ENCODE data around the gene ACTA1.
"Not testable (repeated sequence)": the region's sequence is repeated elsewhere in the genome, so short reads cannot be mapped to it uniquely, and the experiment has no call there.

Gene ACTA1

DNA sequence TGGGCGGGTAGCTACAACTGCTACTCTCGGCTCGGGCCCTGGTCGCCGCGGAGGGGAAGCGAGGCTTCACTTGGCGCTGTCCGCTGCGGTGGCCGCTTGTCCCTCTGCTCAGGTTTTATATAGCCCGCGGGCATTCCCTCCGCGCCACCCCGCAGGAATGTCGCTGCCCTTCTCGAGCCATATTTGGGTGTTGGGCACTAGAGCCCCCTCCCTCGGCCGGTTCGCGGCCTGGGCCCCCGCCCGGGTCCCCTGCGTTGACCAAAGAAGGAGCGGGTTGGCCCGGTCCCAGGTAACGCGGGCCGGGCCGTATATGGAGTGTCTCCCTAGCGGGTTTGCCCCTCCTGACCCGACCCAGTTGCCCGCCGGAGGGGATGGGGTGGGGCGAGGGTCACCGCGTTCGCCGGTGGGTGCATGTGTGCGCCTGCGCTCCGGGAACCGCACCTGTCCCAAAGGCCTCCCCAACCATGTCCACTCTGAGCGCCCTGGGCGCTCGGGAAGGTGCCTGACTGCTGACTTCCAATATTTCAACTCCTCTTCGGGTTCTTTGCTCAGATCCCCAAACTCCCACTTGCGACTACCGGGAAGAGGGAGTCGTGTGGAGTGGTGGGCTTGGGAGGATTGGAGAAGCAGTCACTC lies at the start of gene ACTA1:
Gene ACTA1, minus strand, starts transcription at position 90 of the 636 bp plus-strand sequence. CDS start 979 bp downstream, outside the sequence.
- Histone ChIP-seq H3K36me3 (ENCODE audit: control insufficient read depth, insufficient read depth, low read length) (no peaks in the 10 kb centered on the region), H3K9ac (ENCODE audit: low read length) (no peak within 1 kb of the TSS), H3K27ac (ENCODE audit: low read depth, low read length) (no peak within 1 kb of the TSS), H3K27me3 (ENCODE audit: control insufficient read depth, insufficient read depth, low read length) (peaks cover 43% of the 10 kb centered on the region), H3K4me3 (ENCODE audit: low read length) (no peak within 1 kb of the TSS), H3K4me1 (ENCODE audit: control insufficient read depth, insufficient read depth, low read length) (peaks cover 7% of the 10 kb centered on the region)

GRCh38 chr1:229482511-229482910 lies 48.6 kb upstream of the ACTA1 start:
- H3K9ac ChIP-seq (ENCODE audit: low read length): no peak overlapping the region

DNA sequence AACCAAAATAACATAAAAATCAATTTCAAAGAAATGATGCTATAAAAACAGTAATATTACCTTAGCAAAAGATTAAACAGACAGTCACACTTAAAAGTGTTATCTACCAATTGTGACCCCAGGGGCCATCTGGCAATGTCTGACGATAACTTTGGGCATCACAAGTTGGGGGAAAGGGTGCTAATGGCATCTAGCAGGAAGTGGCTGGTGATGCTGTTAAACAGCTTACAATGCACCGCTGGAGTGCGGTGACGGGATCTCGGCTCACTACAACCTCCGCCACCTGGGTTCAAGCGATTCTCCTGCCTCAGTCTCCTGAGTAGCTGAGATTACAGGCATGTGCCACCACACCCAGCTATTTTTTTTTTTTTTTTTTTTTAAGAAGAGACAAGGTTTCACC lies 46.6 kb upstream of the ACTA1 start:
- Histone ChIP-seq H3K9ac (ENCODE audit: low read length) (no peak overlapping the region), H3K36me3 (ENCODE audit: control insufficient read depth, insufficient read depth, low read length) (peaks cover 24% of the 10 kb centered on the region), H3K4me3 (ENCODE audit: low read length) (no peak overlapping the region), H3K4me1 (ENCODE audit: control insufficient read depth, insufficient read depth, low read length) (peaks cover 3% of the 10 kb centered on the region), H3K27ac (ENCODE audit: low read depth, low read length) (no peak overlapping the region), H3K27me3 (ENCODE audit: control insufficient read depth, insufficient read depth, low read length) (no peaks in the 10 kb centered on the region)

More at GRCh38 chr1:229482511-229482910, 48.6 kb upstream of the ACTA1 start:
- Histone ChIP-seq H3K27ac (ENCODE audit: low read depth, low read length) (no peak overlapping the region), H3K4me1 (ENCODE audit: control insufficient read depth, insufficient read depth, low read length) (peaks cover 3% of the 10 kb centered on the region), H3K36me3 (ENCODE audit: control insufficient read depth, insufficient read depth, low read length) (peaks cover 32% of the 10 kb centered on the region), H3K4me3 (ENCODE audit: low read length) (no peak overlapping the region), H3K27me3 (ENCODE audit: control insufficient read depth, insufficient read depth, low read length) (no peaks in the 10 kb centered on the region)

DNA sequence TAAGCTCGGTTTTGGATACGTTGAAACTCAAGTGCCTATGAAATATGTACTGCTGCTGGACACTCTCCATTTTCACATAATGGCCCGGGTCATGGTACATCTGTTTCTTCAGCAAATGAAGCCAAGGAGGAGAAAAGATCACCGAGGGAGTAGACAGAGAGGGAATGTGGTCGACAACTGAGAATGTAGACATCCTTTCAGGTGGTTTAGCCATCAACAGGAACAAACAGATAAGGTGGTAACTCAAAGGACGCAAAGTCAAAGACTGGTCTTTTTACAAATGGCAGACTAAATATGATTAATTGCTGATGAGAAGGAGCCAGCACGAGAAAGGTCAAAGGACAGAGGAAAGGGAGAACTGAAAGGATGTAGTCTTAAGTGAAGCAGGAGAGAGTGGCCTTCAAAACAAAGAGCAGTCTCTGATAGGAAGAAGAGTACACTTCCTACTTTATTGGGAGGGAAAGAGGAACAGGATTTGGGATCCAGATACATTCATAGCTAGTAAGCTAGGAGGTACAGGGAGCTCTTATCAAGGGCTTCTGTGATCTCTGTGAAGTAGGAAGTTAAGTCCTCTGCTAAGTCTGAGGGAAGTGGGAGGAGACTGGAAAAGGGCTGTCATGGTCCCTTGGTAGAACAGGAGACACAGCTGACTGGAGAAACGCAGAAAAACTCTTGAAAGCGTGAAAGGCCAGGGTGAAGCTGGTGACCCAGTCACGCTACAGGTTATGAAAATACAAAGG lies 45.9 kb upstream of the ACTA1 start:
- Histone ChIP-seq H3K27me3 (ENCODE audit: control insufficient read depth, insufficient read depth, low read length) (no peaks in the 10 kb centered on the region), H3K36me3 (ENCODE audit: control insufficient read depth, insufficient read depth, low read length) (peaks cover 25% of the 10 kb centered on the region), H3K27ac (ENCODE audit: low read depth, low read length) (no peak overlapping the region), H3K4me1 (ENCODE audit: control insufficient read depth, insufficient read depth, low read length) (peaks cover 3% of the 10 kb centered on the region), H3K9ac (ENCODE audit: low read length) (no peak overlapping the region), H3K4me3 (ENCODE audit: low read length) (no peak overlapping the region)

DNA sequence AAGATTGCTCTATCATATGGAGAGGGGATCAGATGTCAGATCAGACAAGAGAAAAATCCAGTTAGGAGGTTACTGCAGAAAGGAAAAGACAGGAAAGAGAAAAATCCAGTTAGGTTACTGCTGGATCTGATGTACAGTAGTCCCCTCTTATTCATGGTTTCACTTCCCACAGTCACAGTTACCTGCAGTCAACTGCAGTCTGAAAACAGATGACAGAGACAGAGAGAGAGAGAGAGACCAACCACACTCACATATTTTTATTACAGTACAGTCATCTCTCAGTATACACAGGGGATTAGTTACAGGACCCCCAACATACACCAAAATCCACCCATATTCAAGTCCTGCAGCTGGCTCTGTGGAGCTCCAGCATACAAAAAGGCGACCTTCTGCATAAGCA lies 45.0 kb upstream of the ACTA1 start:
- Histone ChIP-seq H3K27ac (ENCODE audit: low read depth, low read length) (no peak overlapping the region), H3K4me1 (ENCODE audit: control insufficient read depth, insufficient read depth, low read length) (peaks cover 3% of the 10 kb centered on the region), H3K9ac (ENCODE audit: low read length) (no peak overlapping the region), H3K4me3 (ENCODE audit: low read length) (no peak overlapping the region), H3K27me3 (ENCODE audit: control insufficient read depth, insufficient read depth, low read length) (no peaks in the 10 kb centered on the region), H3K36me3 (ENCODE audit: control insufficient read depth, insufficient read depth, low read length) (peaks cover 24% of the 10 kb centered on the region)

GRCh38 chr1:229475859-229476258 lies 42.0 kb upstream of the ACTA1 start:
- H3K4me1 ChIP-seq (ENCODE audit: control insufficient read depth, insufficient read depth, low read length); H3K4me3 ChIP-seq (ENCODE audit: low read length); H3K9ac ChIP-seq (ENCODE audit: low read length); H3K27ac ChIP-seq (ENCODE audit: low read depth, low read length); H3K27me3 ChIP-seq (ENCODE audit: control insufficient read depth, insufficient read depth, low read length): not testable (repeated sequence)
- H3K36me3 ChIP-seq (ENCODE audit: control insufficient read depth, insufficient read depth, low read length): peaks cover 13% of the 10 kb centered on the region

GRCh38 chr1:229474509-229474908 lies 40.6 kb upstream of the ACTA1 start:
- Histone ChIP-seq H3K4me3 (ENCODE audit: low read length) (no peak overlapping the region), H3K36me3 (ENCODE audit: control insufficient read depth, insufficient read depth, low read length) (peaks cover 20% of the 10 kb centered on the region), H3K27me3 (ENCODE audit: control insufficient read depth, insufficient read depth, low read length) (no peaks in the 10 kb centered on the region), H3K9ac (ENCODE audit: low read length) (no peak overlapping the region), H3K27ac (ENCODE audit: low read depth, low read length) (no peak overlapping the region), H3K4me1 (ENCODE audit: control insufficient read depth, insufficient read depth, low read length) (no peaks in the 10 kb centered on the region)

DNA sequence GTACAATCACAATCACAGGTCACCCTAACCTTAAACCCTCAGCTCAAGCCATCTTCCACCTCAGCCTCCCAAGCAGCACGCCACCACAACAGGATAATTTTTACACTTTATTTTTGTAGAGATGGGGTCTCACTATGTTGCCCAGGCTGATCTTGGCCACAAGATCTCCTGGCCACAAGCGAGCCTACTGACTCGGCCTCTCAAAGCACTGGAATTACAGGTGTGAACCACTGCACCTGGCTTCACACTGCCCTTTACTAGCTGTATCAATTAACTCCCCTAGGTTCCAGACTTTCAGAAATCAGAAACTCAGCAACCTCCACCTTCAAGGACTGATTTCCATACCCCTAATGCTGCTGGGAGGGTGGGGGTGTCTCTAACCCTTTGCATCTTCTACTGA lies 37.3 kb upstream of the ACTA1 start:
- Histone ChIP-seq H3K4me3 (ENCODE audit: low read length) (no peak overlapping the region), H3K4me1 (ENCODE audit: control insufficient read depth, insufficient read depth, low read length) (no peaks in the 10 kb centered on the region), H3K27me3 (ENCODE audit: control insufficient read depth, insufficient read depth, low read length) (no peaks in the 10 kb centered on the region), H3K36me3 (ENCODE audit: control insufficient read depth, insufficient read depth, low read length) (peaks cover 19% of the 10 kb centered on the region), H3K9ac (ENCODE audit: low read length) (no peak overlapping the region), H3K27ac (ENCODE audit: low read depth, low read length) (no peak overlapping the region)

GRCh38 chr1:229470406-229471043 lies 36.6 kb upstream of the ACTA1 start:
- H3K36me3 ChIP-seq (ENCODE audit: control insufficient read depth, insufficient read depth, low read length): peaks cover 18% of the 10 kb centered on the region
- H3K27me3 ChIP-seq (ENCODE audit: control insufficient read depth, insufficient read depth, low read length): no peaks in the 10 kb centered on the region
- H3K4me3 ChIP-seq (ENCODE audit: low read length): no peak overlapping the region
- H3K9ac ChIP-seq (ENCODE audit: low read length): no peak overlapping the region
- no peaks in the 10 kb centered on the region for H3K4me1 ChIP-seq (ENCODE audit: control insufficient read depth, insufficient read depth, low read length)
- no peak overlapping the region for H3K27ac ChIP-seq (ENCODE audit: low read depth, low read length)

GRCh38 chr1:229466887-229467286 lies 33.0 kb upstream of the ACTA1 start:
- Histone ChIP-seq H3K27me3 (ENCODE audit: control insufficient read depth, insufficient read depth, low read length) (no peaks in the 10 kb centered on the region), H3K4me1 (ENCODE audit: control insufficient read depth, insufficient read depth, low read length) (no peaks in the 10 kb centered on the region), H3K9ac (ENCODE audit: low read length) (no peak overlapping the region), H3K27ac (ENCODE audit: low read depth, low read length) (no peak overlapping the region), H3K4me3 (ENCODE audit: low read length) (no peak overlapping the region), H3K36me3 (ENCODE audit: control insufficient read depth, insufficient read depth, low read length) (peaks cover 29% of the 10 kb centered on the region)

DNA sequence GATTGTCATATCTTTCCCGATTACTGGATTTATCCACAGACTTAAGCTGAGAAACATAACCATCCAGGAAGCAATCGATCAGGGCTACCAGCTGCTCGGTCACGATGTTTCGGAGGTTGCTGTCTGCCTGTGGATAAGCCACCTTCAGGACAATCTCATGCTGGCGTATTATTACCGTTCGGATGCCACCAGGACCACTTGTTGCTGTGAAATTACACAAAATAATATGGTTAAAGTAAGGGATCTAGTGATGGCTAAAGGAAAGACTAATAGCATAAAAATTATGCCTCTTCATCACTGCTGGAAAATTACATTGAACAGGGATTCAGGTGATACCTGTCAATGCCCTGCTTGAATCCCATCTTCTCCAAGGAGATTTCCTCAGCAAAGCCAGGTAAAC lies 30.8 kb upstream of the ACTA1 start:
- H3K4me1 ChIP-seq (ENCODE audit: control insufficient read depth, insufficient read depth, low read length): no peaks in the 10 kb centered on the region
- H3K9ac ChIP-seq (ENCODE audit: low read length): no peak overlapping the region
- no peak overlapping the region for H3K27ac ChIP-seq (ENCODE audit: low read depth, low read length)
- no peaks in the 10 kb centered on the region for H3K27me3 ChIP-seq (ENCODE audit: control insufficient read depth, insufficient read depth, low read length)
- no peak overlapping the region for H3K4me3 ChIP-seq (ENCODE audit: low read length)
- H3K36me3 ChIP-seq (ENCODE audit: control insufficient read depth, insufficient read depth, low read length): peaks cover 29% of the 10 kb centered on the region

DNA sequence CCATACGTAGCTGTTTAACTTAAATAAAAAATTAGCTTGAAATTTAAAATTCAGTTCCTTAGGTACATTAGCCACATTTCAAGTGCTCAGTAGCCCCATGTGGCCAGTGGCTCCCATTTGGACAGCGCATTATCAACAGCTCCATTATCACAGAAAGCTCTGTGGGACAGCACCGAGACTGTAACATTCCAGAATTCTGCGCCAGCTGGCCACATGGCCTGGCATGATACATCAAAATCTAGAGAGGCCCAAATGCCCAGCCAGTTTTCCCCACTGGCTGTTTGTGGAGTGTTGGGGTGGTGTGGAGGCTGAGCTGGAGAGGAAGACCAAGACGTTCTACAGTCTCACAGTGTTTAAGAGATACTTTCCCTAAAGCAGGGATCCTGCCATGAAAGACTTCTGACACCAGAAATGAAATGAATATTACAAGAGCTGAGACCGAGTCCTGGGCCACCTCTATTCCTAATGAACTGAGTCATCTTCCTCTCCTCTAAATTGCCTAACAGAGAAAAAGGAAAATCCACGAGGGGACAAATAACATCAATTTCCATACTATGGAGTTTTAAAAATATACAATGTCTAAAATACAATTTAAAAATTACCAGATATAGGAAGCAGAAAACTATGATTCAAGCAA lies 27.3 kb upstream of the ACTA1 start:
- Histone ChIP-seq H3K27ac (ENCODE audit: low read depth, low read length) (no peak overlapping the region), H3K9ac (ENCODE audit: low read length) (no peak overlapping the region), H3K27me3 (ENCODE audit: control insufficient read depth, insufficient read depth, low read length) (no peaks in the 10 kb centered on the region), H3K4me3 (ENCODE audit: low read length) (no peak overlapping the region), H3K36me3 (ENCODE audit: control insufficient read depth, insufficient read depth, low read length) (peaks cover 31% of the 10 kb centered on the region), H3K4me1 (ENCODE audit: control insufficient read depth, insufficient read depth, low read length) (no peaks in the 10 kb centered on the region)

Data from rectal smooth muscle tissue (tissue), 1 donor.